ENCODE measurements around the gene ZNF165.

- no peak for TF ChIP-seq CTCF (IDR thresholded peaks at IDR 0.05)
- no peak for TF ChIP-seq POLR2A (IDR thresholded peaks at IDR 0.05)
These were observed 45.0 kb downstream of the ZNF165 start for GRCh38 chr6:28125401-28125800.
